Body of pancreas (tissue), 4 donors: Measurements from ENCODE around the gene GMPPA. TPM values are rescaled to one million over a fixed set of nuclear protein-coding genes. Genes with fewer than 3 reads are reported as not detected.

ENCODE experiments used
- ATAC-seq: fragments of 150-250 bp; one replicate; pipeline ENCODE4 v1.9.1; 2016
- DNase-seq, 4 donors: peaks; one replicate each; pipeline ENCODE4 v3.0.0-alpha.2; 2019
- H3K27ac ChIP-seq, 4 donors: fragments of 200-600 bp; sonication (generic); 1 replicate in 3 of 4; 2 replicates in 1 of 4; pipeline versions ENCODE4 v1.5.1 to v1.6.1; 2016 to 2019; ENCODE audit warnings: mild to moderate bottlenecking in 1 of 4, mixed read lengths in 1 of 4, moderate library complexity in 1 of 4
- H3K27me3 ChIP-seq, 2 donors: fragments of 200-600 bp; sonication (generic); one replicate each; pipeline ENCODE4 v1.6.0; 2016; ENCODE audit warnings: mild to moderate bottlenecking in 1 of 2
- H3K36me3 ChIP-seq, 2 donors: fragments of 200-600 bp; sonication (generic); replicated peaks in 1 of 2; 2 replicates each; pipeline ENCODE4 v1.5.1; 2016; ENCODE audit warnings: low read depth in 2 of 2; ENCODE audit not compliant: insufficient read depth in 1 of 2
- H3K4me1 ChIP-seq: fragments of 200-600 bp; sonication (generic); one replicate; pipeline ENCODE4 v1.6.0; 2016
- H3K4me3 ChIP-seq, 2 donors: fragments of 200-600 bp; sonication (generic); 1 replicate in 1 of 2; 2 replicates in 1 of 2; pipeline ENCODE4 v1.5.1; 2016 to 2019
- H3K9me3 ChIP-seq, 3 donors: fragments of 200-600 bp; sonication (generic); 1 replicate in 2 of 3; 2 replicates in 1 of 3; pipeline ENCODE4 v1.5.1; 2016
- POLR2A ChIP-seq, 3 donors: fragments of 450-650 bp; IDR thresholded peaks; one replicate each; pipeline ENCODE4 v1.6.1; 2016; ENCODE audit warnings: antibody characterized with exemption in 3 of 3, mild to moderate bottlenecking in 2 of 3
- WGBS, 2 donors: methylation state at CpG; one replicate each; pipeline ENCODE4 v1.1.5; 2017; 5-methylcytosine and 5-hydroxymethylcytosine counted together
- intact Hi-C: fragments of 100-400 bp; cut with DNase I; formaldehyde crosslinking; loops from one replicate; pipeline ENCODE4 v1.15.1; 2023
- total RNA-seq, 2 donors: library from RNA; depleted of rRNA; stranded (reverse); fragments of >200 nt; gene quantifications; one replicate each; pipeline ENCODE4 v1.1.0, GENCODE V29; 2016
- TF ChIP-seq, protein P1 (sequence below), 7 experiments: fragments of 450-650 bp in 4 of 7; fragments of 200-600 bp in 3 of 7; sonication (generic) in 3 of 7; IDR thresholded peaks; one replicate each; pipeline ENCODE4 v1.5.1; 2016 to 2019; ENCODE audit warnings: antibody characterized with exemption in 7 of 7

The GMPPA gene
- total RNA-seq, 2 donors from 2014 or later: 40.5 to 57.4 TPM

DNA sequence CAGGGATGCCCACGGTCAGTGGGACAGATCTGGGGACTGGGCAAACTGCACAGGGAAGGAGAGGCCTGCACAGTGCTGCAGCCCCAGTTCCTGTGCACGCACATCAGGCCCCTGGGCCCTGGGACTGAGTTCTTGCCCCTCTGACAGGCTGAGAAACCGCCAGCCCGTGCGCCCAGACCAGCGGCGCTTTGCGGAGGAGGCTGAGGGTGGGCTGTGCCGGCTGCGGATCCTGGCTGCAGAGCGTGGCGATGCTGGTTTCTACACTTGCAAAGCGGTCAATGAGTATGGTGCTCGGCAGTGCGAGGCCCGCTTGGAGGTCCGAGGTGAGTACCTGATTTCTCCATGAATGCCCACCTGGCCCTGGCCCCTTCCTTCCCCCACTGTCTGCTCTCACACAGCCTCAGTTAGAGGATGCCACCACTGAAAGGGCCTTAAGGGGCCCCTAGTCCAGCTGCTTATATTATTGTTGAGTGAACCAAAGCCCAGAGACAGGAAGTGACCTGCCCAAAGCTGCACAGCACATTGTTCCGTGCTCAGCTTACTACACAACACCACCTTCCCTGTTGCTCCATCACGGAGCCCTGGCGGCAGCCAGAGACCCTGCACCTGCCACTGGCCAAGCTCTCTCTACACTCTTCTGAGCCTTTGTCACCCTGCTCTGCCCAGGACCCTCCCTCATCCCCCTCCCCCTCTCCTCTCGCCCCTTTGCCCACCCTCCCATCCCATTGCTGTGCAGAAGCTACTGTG is 34.2 kb upstream of the GMPPA start:
- no peaks in the 10 kb centered on the region for H3K36me3 ChIP-seq
- no peaks in the 10 kb centered on the region for H3K9me3 ChIP-seq
- H3K27ac ChIP-seq: no peak overlapping the region
- H3K4me3 ChIP-seq: no peak overlapping the region
- intact Hi-C loops: no loop called here
- ATAC-seq: no peak
- no peaks in the 10 kb centered on the region for H3K4me1 ChIP-seq
- 87 to 91% methylated on average over 21 of the region's 21 CpGs for WGBS, 2 donors
- no peaks in the 10 kb centered on the region for H3K27me3 ChIP-seq
- TF ChIP-seq, protein P1, sequence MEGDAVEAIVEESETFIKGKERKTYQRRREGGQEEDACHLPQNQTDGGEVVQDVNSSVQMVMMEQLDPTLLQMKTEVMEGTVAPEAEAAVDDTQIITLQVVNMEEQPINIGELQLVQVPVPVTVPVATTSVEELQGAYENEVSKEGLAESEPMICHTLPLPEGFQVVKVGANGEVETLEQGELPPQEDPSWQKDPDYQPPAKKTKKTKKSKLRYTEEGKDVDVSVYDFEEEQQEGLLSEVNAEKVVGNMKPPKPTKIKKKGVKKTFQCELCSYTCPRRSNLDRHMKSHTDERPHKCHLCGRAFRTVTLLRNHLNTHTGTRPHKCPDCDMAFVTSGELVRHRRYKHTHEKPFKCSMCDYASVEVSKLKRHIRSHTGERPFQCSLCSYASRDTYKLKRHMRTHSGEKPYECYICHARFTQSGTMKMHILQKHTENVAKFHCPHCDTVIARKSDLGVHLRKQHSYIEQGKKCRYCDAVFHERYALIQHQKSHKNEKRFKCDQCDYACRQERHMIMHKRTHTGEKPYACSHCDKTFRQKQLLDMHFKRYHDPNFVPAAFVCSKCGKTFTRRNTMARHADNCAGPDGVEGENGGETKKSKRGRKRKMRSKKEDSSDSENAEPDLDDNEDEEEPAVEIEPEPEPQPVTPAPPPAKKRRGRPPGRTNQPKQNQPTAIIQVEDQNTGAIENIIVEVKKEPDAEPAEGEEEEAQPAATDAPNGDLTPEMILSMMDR (IDR thresholded peaks at IDR 0.05): no peak
- no peak for TF ChIP-seq POLR2A (IDR thresholded peaks at IDR 0.05)
- DNase-seq: no peak

DNA sequence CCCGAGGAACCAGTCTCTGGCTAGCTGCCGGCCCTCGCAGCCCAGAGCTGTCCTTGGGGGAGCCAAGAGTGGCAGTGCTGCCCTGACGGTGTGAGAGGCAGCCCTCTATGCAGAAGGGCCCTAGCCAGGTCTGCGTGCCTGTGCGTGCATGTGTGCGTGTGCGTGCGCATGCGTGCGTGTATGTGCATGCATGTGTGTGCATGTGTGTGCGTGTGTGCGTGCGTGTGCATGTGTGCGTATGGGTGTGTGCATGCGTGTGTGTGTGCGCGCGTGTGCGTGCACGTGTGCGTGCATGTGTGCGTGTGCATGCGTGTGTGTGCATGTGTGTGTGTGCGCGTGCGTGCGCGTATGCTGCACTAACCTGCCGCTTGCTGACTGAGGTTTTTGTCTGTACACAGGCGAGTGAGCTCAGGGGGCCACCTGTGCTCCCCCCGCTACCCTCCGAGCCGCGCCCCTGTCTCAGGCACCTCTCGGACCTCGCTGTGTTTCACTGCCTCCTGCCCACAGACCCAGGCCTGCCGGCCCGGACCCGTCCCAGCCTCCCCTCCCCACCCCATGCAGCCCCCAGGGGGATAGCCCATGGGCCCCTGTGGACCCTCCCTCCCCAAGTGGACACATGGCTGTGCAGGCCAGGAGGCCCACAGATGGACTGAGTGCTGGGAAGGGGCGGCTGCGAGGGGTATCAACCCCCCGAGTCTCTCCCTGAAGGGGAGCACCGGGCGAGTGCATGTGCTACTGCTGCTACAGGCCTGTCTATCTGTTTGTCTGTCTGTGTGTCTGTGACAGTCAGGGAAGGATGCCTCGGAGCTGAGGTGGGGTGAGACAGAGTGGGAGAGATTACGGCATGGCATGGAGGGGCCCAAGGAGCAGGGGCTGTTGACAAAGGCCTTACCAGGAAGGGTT is 32.8 kb upstream of the GMPPA start:
- no peaks in the 10 kb centered on the region for H3K4me1 ChIP-seq
- intact Hi-C loops: no loop called here
- no peaks in the 10 kb centered on the region for H3K27me3 ChIP-seq
- WGBS, 2 donors: 84 to 87% methylated on average over 38 to 42 of the region's 47 CpGs
- no peaks in the 10 kb centered on the region for H3K9me3 ChIP-seq
- no peak for TF ChIP-seq POLR2A (IDR thresholded peaks at IDR 0.05)
- TF ChIP-seq, protein P1 (IDR thresholded peaks at IDR 0.05): no peak
- H3K27ac ChIP-seq: no peak overlapping the region
- no peaks in the 10 kb centered on the region for H3K36me3 ChIP-seq
- ATAC-seq (no peak), DNase-seq (no peak)
- H3K4me3 ChIP-seq: no peak overlapping the region

- DNase-seq (no peak), ATAC-seq (no peak)
- intact Hi-C loops: no loop called here
- WGBS, 2 donors: 83% methylated on average over 28 of the region's 28 CpGs
- Histone ChIP-seq H3K4me1 (no peaks in the 10 kb centered on the region), H3K27me3 (no peaks in the 10 kb centered on the region), H3K9me3 (no peaks in the 10 kb centered on the region), H3K36me3 (no peaks in the 10 kb centered on the region), H3K27ac (no peak overlapping the region), H3K4me3 (no peak overlapping the region)
- TF ChIP-seq, protein P1 (IDR thresholded peaks at IDR 0.05): no peak
- TF ChIP-seq POLR2A (IDR thresholded peaks at IDR 0.05): no peak
These were observed 31.6 kb upstream of the GMPPA start for GRCh38 chr2:219466816-219467735.

GRCh38 chr2:219467736-219468075 is 31.0 kb upstream of the GMPPA start:
- TF ChIP-seq POLR2A (IDR thresholded peaks at IDR 0.05): no peak
- TF ChIP-seq, protein P1 (IDR thresholded peaks at IDR 0.05): no peak
- no peaks in the 10 kb centered on the region for H3K36me3 ChIP-seq
- H3K4me3 ChIP-seq: no peak overlapping the region
- no peaks in the 10 kb centered on the region for H3K27me3 ChIP-seq
- ATAC-seq (no peak), DNase-seq (no peak)
- WGBS, 2 donors: 68 to 70% methylated on average over 2 of the region's 2 CpGs
- intact Hi-C loops: no loop called here
- no peaks in the 10 kb centered on the region for H3K4me1 ChIP-seq
- no peaks in the 10 kb centered on the region for H3K9me3 ChIP-seq
- H3K27ac ChIP-seq: no peak overlapping the region
